Measurements from ENCODE around the gene MLLT1. TPM values are rescaled to one million over a fixed set of nuclear protein-coding genes. Genes with fewer than 3 reads are reported as not detected.

Gene MLLT1
- total and polyA plus RNA-seq, 2 donors (not counting 1 experiment from before 2014, with no cell fraction given), result 19.4 to 40.2 TPM

- Histone ChIP-seq H3K27me3 (replicated peaks in 1 of 4; ENCODE audit: control extremely low read depth in 1 of 4, control insufficient read depth in 3 of 4, insufficient read depth in 4 of 4, low read length in 3 of 4) (no peaks in the 10 kb centered on the region), H3K79me2 (ENCODE audit: control insufficient read depth, insufficient read depth, low read length) (peaks cover 96% of the 10 kb centered on the region), H4K20me1 (ENCODE audit: control insufficient read depth, insufficient read depth, low read length, poor library complexity, severe bottlenecking) (peaks cover 92% of the 10 kb centered on the region), H3K36me3 (replicated peaks in 1 of 2; ENCODE audit: control extremely low read depth in 1 of 2, control insufficient read depth in 1 of 2, extremely low read depth in 1 of 2, insufficient read depth in 2 of 2, low read length in 1 of 2) (peaks cover 0 to 3% of the 10 kb centered on the region in 2 experiments), H3K4me3 (ENCODE audit: control extremely low read depth in 1 of 5, extremely low read depth in 1 of 5, insufficient read depth in 1 of 5, low read depth in 2 of 5, low read length in 4 of 5) (no peak overlapping the region), H3K9me3 (ENCODE audit: control extremely low read depth in 1 of 3, control insufficient read depth in 2 of 3, insufficient read depth in 1 of 3, low read length in 2 of 3) (no peaks in the 10 kb centered on the region), H3K27ac (ENCODE audit: low read length in 2 of 2) (no peak overlapping the region), H2AFZ (ENCODE audit: insufficient read depth, low read depth, low read length, poor library complexity, severe bottlenecking) (no peak overlapping the region), H3K4me1 (ENCODE audit: control insufficient read depth in 2 of 2, insufficient read depth in 2 of 2, low read length in 2 of 2) (peaks cover 14 to 18% of the 10 kb centered on the region in 2 donors), H3K4me2 (replicated peaks; ENCODE audit: low read depth, low read length, poor library complexity, severe bottlenecking) (no peak overlapping the region), H3K9ac (ENCODE audit: low read length) (no peak overlapping the region)
- Mint-ChIP-seq H3K9me3 (ENCODE audit: insufficient read depth) (no peaks in the 10 kb centered on the region), H3K4me3 (no peak overlapping the region), H3K4me1 (peaks cover 31% of the 10 kb centered on the region), H3K27ac (no peak overlapping the region), H3K27me3 (no peaks in the 10 kb centered on the region)
- DNase-seq (no peak), ATAC-seq (ENCODE audit: low read depth) (no peak)
- WGBS (ENCODE audit: insufficient coverage), result 86% methylated on average over 10 of the region's 11 CpGs
- TF ChIP-seq CTCF (IDR thresholded peaks at IDR 0.05), result no peak
- TF ChIP-seq EZH2 (IDR thresholded peaks at IDR 0.05; ENCODE audit: borderline replicate concordance, insufficient read depth, low read depth, low read length, poor library complexity, severe bottlenecking), result no peak
- intact Hi-C loops (cut with micrococcal nuclease), result no loop called here
- CTCF ChIA-PET, result interaction anchor here (1.1 kb wide), 1 partner anchor 21 kb away, joined by 3 read pairs; no protein-coding TSS in a partner anchor
- POLR2A ChIA-PET, result no interaction called here
These were observed 40.4 kb downstream of the MLLT1 start for GRCh38 chr19:6239401-6239844.

- 94% methylated on average over 21 of the region's 24 CpGs for WGBS (ENCODE audit: insufficient coverage)
- intact Hi-C loops (cut with micrococcal nuclease), result no loop called here
- peaks cover 30% of the 10 kb centered on the region for H3K4me1 Mint-ChIP-seq
- no peak for ATAC-seq (ENCODE audit: low read depth)
- H2AFZ ChIP-seq (ENCODE audit: insufficient read depth, low read depth, low read length, poor library complexity, severe bottlenecking), result no peak overlapping the region
- no peak for TF ChIP-seq CTCF (IDR thresholded peaks at IDR 0.05)
- TF ChIP-seq EZH2 (IDR thresholded peaks at IDR 0.05; ENCODE audit: borderline replicate concordance, insufficient read depth, low read depth, low read length, poor library complexity, severe bottlenecking), result no peak
- H3K27ac Mint-ChIP-seq, result no peak overlapping the region
- no peak overlapping the region for H3K27ac ChIP-seq (ENCODE audit: low read length in 2 of 2)
- ChIA-PET CTCF (interaction anchor here (1.1 kb wide), 1 partner anchor 20 kb away, joined by 3 read pairs; no protein-coding TSS in a partner anchor), POLR2A (no interaction called here)
- no peak overlapping the region for H3K4me3 Mint-ChIP-seq
- H4K20me1 ChIP-seq (ENCODE audit: control insufficient read depth, insufficient read depth, low read length, poor library complexity, severe bottlenecking), result peaks cover 97% of the 10 kb centered on the region
- H3K36me3 ChIP-seq (replicated peaks in 1 of 2; ENCODE audit: control extremely low read depth in 1 of 2, control insufficient read depth in 1 of 2, extremely low read depth in 1 of 2, insufficient read depth in 2 of 2, low read length in 1 of 2), result peaks cover 0 to 3% of the 10 kb centered on the region in 2 experiments
- H3K4me3 ChIP-seq (ENCODE audit: control extremely low read depth in 1 of 5, extremely low read depth in 1 of 5, insufficient read depth in 1 of 5, low read depth in 2 of 5, low read length in 4 of 5), result no peak overlapping the region
- H3K9ac ChIP-seq (ENCODE audit: low read length), result no peak overlapping the region
- H3K9me3 Mint-ChIP-seq (ENCODE audit: insufficient read depth), result no peaks in the 10 kb centered on the region
- DNase-seq, result no peak
- no peaks in the 10 kb centered on the region for H3K27me3 Mint-ChIP-seq
- peaks cover 11 to 19% of the 10 kb centered on the region in 2 donors for H3K4me1 ChIP-seq (ENCODE audit: control insufficient read depth in 2 of 2, insufficient read depth in 2 of 2, low read length in 2 of 2)
- H3K27me3 ChIP-seq (replicated peaks in 1 of 4; ENCODE audit: control extremely low read depth in 1 of 4, control insufficient read depth in 3 of 4, insufficient read depth in 4 of 4, low read length in 3 of 4), result no peaks in the 10 kb centered on the region
- no peak overlapping the region for H3K4me2 ChIP-seq (replicated peaks; ENCODE audit: low read depth, low read length, poor library complexity, severe bottlenecking)
- peaks cover 96% of the 10 kb centered on the region for H3K79me2 ChIP-seq (ENCODE audit: control insufficient read depth, insufficient read depth, low read length)
- H3K9me3 ChIP-seq (ENCODE audit: control extremely low read depth in 1 of 3, control insufficient read depth in 2 of 3, insufficient read depth in 1 of 3, low read length in 2 of 3), result no peaks in the 10 kb centered on the region
These were observed 41.0 kb downstream of the MLLT1 start for GRCh38 chr19:6238643-6239281.

Data from B cell (primary cell).